Measurements from ENCODE around the gene AKAP1.
A peak's percentile ranks its signal among the peaks of the same experiment; 100 is the strongest.

AKAP1 gene

GRCh38 chr17:57084802-57085447 lies at the start of gene AKAP1:
AKAP1 (plus strand) TSS chr17:57085246; CDS start chr17:57105465, 20,219 bp downstream.
- peak; percentile 100 for DNase-seq (ENCODE audit: low spot score)

GRCh38 chr17:57035971-57036481 lies 49.0 kb upstream of the AKAP1 start:
- DNase-seq (ENCODE audit: low spot score), result no peak

GRCh38 chr17:57037411-57037810 lies 47.6 kb upstream of the AKAP1 start:
- DNase-seq (ENCODE audit: low spot score), result no peak

- no peak for DNase-seq (ENCODE audit: low spot score)
These were observed 46.6 kb upstream of the AKAP1 start for GRCh38 chr17:57038486-57038885.

- DNase-seq (ENCODE audit: low spot score), result no peak
These were observed 44.5 kb upstream of the AKAP1 start for GRCh38 chr17:57040571-57040970.

- DNase-seq (ENCODE audit: low spot score), result no peak
These were observed 41.8 kb upstream of the AKAP1 start for GRCh38 chr17:57043276-57043675.

GRCh38 chr17:57044976-57045867 lies 39.8 kb upstream of the AKAP1 start:
- DNase-seq (ENCODE audit: low spot score), result no peak

- peak; percentile 36 for DNase-seq (ENCODE audit: low spot score)
These were observed 39.0 kb upstream of the AKAP1 start for GRCh38 chr17:57045868-57046704.

- no peak for DNase-seq (ENCODE audit: low spot score)
These were observed 38.3 kb upstream of the AKAP1 start for GRCh38 chr17:57046749-57047148.

GRCh38 chr17:57048096-57048495 lies 37.0 kb upstream of the AKAP1 start:
- no peak for DNase-seq (ENCODE audit: low spot score)

- DNase-seq (ENCODE audit: low spot score), result no peak
These were observed 34.7 kb upstream of the AKAP1 start for GRCh38 chr17:57050306-57050705.

GRCh38 chr17:57051886-57052361 lies 33.1 kb upstream of the AKAP1 start:
- no peak for DNase-seq (ENCODE audit: low spot score)

GRCh38 chr17:57062865-57063264 lies 22.2 kb upstream of the AKAP1 start:
- no peak for DNase-seq (ENCODE audit: low spot score)

- no peak for DNase-seq (ENCODE audit: low spot score)
These were observed 17.9 kb upstream of the AKAP1 start for GRCh38 chr17:57067162-57067561.

- DNase-seq (ENCODE audit: low spot score), result no peak
These were observed 17.3 kb upstream of the AKAP1 start for GRCh38 chr17:57067781-57068180.

- no peak for DNase-seq (ENCODE audit: low spot score)
These were observed 16.8 kb upstream of the AKAP1 start for GRCh38 chr17:57068222-57068658.

GRCh38 chr17:57068707-57069106 lies 16.3 kb upstream of the AKAP1 start:
- DNase-seq (ENCODE audit: low spot score), result no peak

- no peak for DNase-seq (ENCODE audit: low spot score)
These were observed 12.8 kb upstream of the AKAP1 start for GRCh38 chr17:57071991-57072944.

- no peak for DNase-seq (ENCODE audit: low spot score)
These were observed 11.4 kb upstream of the AKAP1 start for GRCh38 chr17:57073626-57074025.

GRCh38 chr17:57075193-57075592 lies 9.9 kb upstream of the AKAP1 start:
- no peak for DNase-seq (ENCODE audit: low spot score)

GRCh38 chr17:57075785-57076184 lies 9.3 kb upstream of the AKAP1 start:
- DNase-seq (ENCODE audit: low spot score), result no peak
